Stimulated activated CD8-positive, alpha-beta memory T cell treated with anti-CD3 and anti-CD28 coated beads, Interleukin-12 subunit alpha, Interleukin-12 subunit beta, amount 100 ng/mL, for 4 hours (primary cell): ENCODE results near the gene SMURF1.
"Not testable (repeated sequence)": the region's sequence is repeated elsewhere in the genome, so short reads cannot be mapped to it uniquely, and the experiment has no call there.

Experiments used
- DNase-seq: peaks from one replicate; pipeline ENCODE4 v3.0.0-alpha.2; 2020; ENCODE audit warnings: low read depth

Gene SMURF1

GRCh38 chr7:99121496-99122021 is 22.3 kb downstream of the SMURF1 start:
- DNase-seq, result no peak

GRCh38 chr7:99120916-99121315 is 23.0 kb downstream of the SMURF1 start:
- no peak for DNase-seq

GRCh38 chr7:99120501-99120900 is 23.4 kb downstream of the SMURF1 start:
- DNase-seq, result no peak

GRCh38 chr7:99118077-99118476 is 25.8 kb downstream of the SMURF1 start:
- no peak for DNase-seq

- DNase-seq, result no peak
Observed at GRCh38 chr7:99116144-99116543, 27.8 kb downstream of the SMURF1 start.

GRCh38 chr7:99115379-99115778 is 28.5 kb downstream of the SMURF1 start:
- DNase-seq, result no peak

- DNase-seq, result no peak
Observed at GRCh38 chr7:99112979-99113378, 30.9 kb downstream of the SMURF1 start.

GRCh38 chr7:99112097-99112496 is 31.8 kb downstream of the SMURF1 start:
- DNase-seq, result no peak

GRCh38 chr7:99111591-99111990 is 32.3 kb downstream of the SMURF1 start:
- no peak for DNase-seq

GRCh38 chr7:99109108-99110051 is 34.5 kb downstream of the SMURF1 start:
- DNase-seq, result no peak

GRCh38 chr7:99108613-99109012 is 35.3 kb downstream of the SMURF1 start:
- no peak for DNase-seq

GRCh38 chr7:99106821-99107241 is 37.1 kb downstream of the SMURF1 start:
- no peak for DNase-seq

- no peak for DNase-seq
Observed at GRCh38 chr7:99106411-99106810, 37.5 kb downstream of the SMURF1 start.

- DNase-seq, result no peak
Observed at GRCh38 chr7:99105756-99106155, 38.2 kb downstream of the SMURF1 start.

- DNase-seq, result no peak
Observed at GRCh38 chr7:99104631-99105030, 39.3 kb downstream of the SMURF1 start.

GRCh38 chr7:99103836-99104235 is 40.1 kb downstream of the SMURF1 start:
- not testable (repeated sequence) for DNase-seq

GRCh38 chr7:99102809-99103690 is 40.9 kb downstream of the SMURF1 start:
- no peak for DNase-seq

GRCh38 chr7:99102361-99102760 is 41.5 kb downstream of the SMURF1 start:
- DNase-seq, result no peak

- DNase-seq, result not testable (repeated sequence)
Observed at GRCh38 chr7:99101516-99101915, 42.4 kb downstream of the SMURF1 start.

GRCh38 chr7:99099499-99100077 is 44.3 kb downstream of the SMURF1 start:
- no peak for DNase-seq

- no peak for DNase-seq
Observed at GRCh38 chr7:99098824-99099498, 44.9 kb downstream of the SMURF1 start.
